Activated CD8-positive, alpha-beta memory T cell treated with anti-CD3 and anti-CD28 coated beads for 36 hours (primary cell): ENCODE results near the gene GATC. TPM values are rescaled to one million over a fixed set of nuclear protein-coding genes. Genes with fewer than 3 reads are reported as not detected.

ENCODE experiments used
- CTCF ChIA-PET: fragments of 350-600 bp; sonication (Branson Sonifier 250); formaldehyde crosslinking; loops from one replicate; lab custom pipeline; 2021; ENCODE audit warnings: antibody characterized with exemption; lab: Charles Lee
- POLR2A ChIA-PET: fragments of 350-600 bp; sonication (Branson Sonifier 250); formaldehyde crosslinking; loops from one replicate; lab custom pipeline; 2021; ENCODE audit warnings: antibody characterized with exemption; lab: Charles Lee
- total RNA-seq, 2 experiments: library from RNA; stranded (reverse); gene quantifications; one replicate each; pipeline ENCODE4 v1.2.3, GENCODE V29; 2021

The GATC gene
- total RNA-seq, 2 experiments from 2014 or later: 30.8 to 32.1 TPM

GRCh38 chr12:120463712-120464111 lies 17.5 kb downstream of the GATC start:
- ChIA-PET CTCF (interaction anchor here (0.6 to 1.1 kb wide), 5 partner anchors 10 to 33 kb away, joined by 3 to 4 read pairs (median 3); partner anchors contain the start of gene DYNLL1), POLR2A (interaction anchor here (0.8 kb wide), 1 partner anchor 10 kb away, joined by 3 read pairs; no protein-coding TSS in a partner anchor)

- ChIA-PET CTCF (interaction anchor here (0.9 to 1.6 kb wide), 4 partner anchors 9 to 30 kb away, joined by 3 to 4 read pairs (median 4); partner anchors contain the start of gene DYNLL1), POLR2A (no interaction called here)
These were observed 19.5 kb downstream of the GATC start for GRCh38 chr12:120465756-120466155.

GRCh38 chr12:120466560-120467315 lies 20.5 kb downstream of the GATC start:
- POLR2A ChIA-PET: no interaction called here
- CTCF ChIA-PET: interaction anchor here (0.9 to 1.9 kb wide), 10 partner anchors 9 to 105 kb away, joined by 3 to 9 read pairs (median 4); partner anchors contain the start of genes COX6A1 and DYNLL1

GRCh38 chr12:120467439-120467838 lies 21.2 kb downstream of the GATC start:
- ChIA-PET CTCF (interaction anchor here (1.1 to 1.9 kb wide), 4 partner anchors 14 to 31 kb away, joined by 3 to 9 read pairs (median 4); partner anchors contain the start of gene COX6A1), POLR2A (no interaction called here)

GRCh38 chr12:120468325-120468820 lies 22.1 kb downstream of the GATC start:
- POLR2A ChIA-PET: interaction anchor here (0.7 to 2.5 kb wide), 8 partner anchors 10 to 267 kb away, joined by 3 to 12 read pairs (median 4); partner anchors contain the start of genes DYNLL1, POP5, RNU4-2 and RPLP0

GRCh38 chr12:120468821-120469449 lies 22.7 kb downstream of the GATC start:
- POLR2A ChIA-PET: interaction anchor here (0.6 to 2.5 kb wide), 8 partner anchors 10 to 663 kb away, joined by 3 to 12 read pairs (median 4); partner anchors contain the start of genes DYNLL1, POP5, RNU4-2 and RPLP0

More at GRCh38 chr12:120468325-120468820, 22.1 kb downstream of the GATC start:
- CTCF ChIA-PET: interaction anchor here (0.7 to 1.8 kb wide), 6 partner anchors 9 to 245 kb away, joined by 3 to 7 read pairs (median 3); no protein-coding TSS in a partner anchor

GRCh38 chr12:120469450-120470149 lies 23.4 kb downstream of the GATC start, which contains the start of gene SRSF9:
SRSF9 (minus strand) TSS chr12:120469748; CDS start chr12:120469609, 139 bp downstream.
- POLR2A ChIA-PET: interaction anchor here (0.6 to 2.5 kb wide), 7 partner anchors 11 to 662 kb away, joined by 3 to 12 read pairs (median 4); partner anchors contain the start of genes DYNLL1, POP5, RNU4-2 and RPLP0

More at GRCh38 chr12:120468821-120469449, 22.7 kb downstream of the GATC start:
- CTCF ChIA-PET: interaction anchor here (0.9 to 2.3 kb wide), 11 partner anchors 10 to 246 kb away, joined by 3 to 8 read pairs (median 3); a partner anchor contains a TSS

GRCh38 chr12:120470150-120470784 lies 24.0 kb downstream of the GATC start:
- ChIA-PET CTCF (interaction anchor here (0.6 to 2.3 kb wide), 10 partner anchors 13 to 157 kb away, joined by 3 to 8 read pairs (median 5); no protein-coding TSS in a partner anchor), POLR2A (interaction anchor here (1.9 to 2.5 kb wide), 2 partner anchors 14 to 111 kb away, joined by 4 to 12 read pairs; partner anchors contain the start of gene POP5)

More at GRCh38 chr12:120469450-120470149, 23.4 kb downstream of the GATC start, which contains the start of gene SRSF9:
- CTCF ChIA-PET: interaction anchor here (0.8 to 2.3 kb wide), 16 partner anchors 10 to 246 kb away, joined by 3 to 8 read pairs (median 3); a partner anchor contains a TSS

- ChIA-PET CTCF (interaction anchor here (1.2 kb wide), 1 partner anchor 22 kb away, joined by 4 read pairs; no protein-coding TSS in a partner anchor), POLR2A (no interaction called here)
These were observed 26.3 kb downstream of the GATC start for GRCh38 chr12:120472521-120472920.

- POLR2A ChIA-PET: no interaction called here
- CTCF ChIA-PET: interaction anchor here (0.6 to 1.7 kb wide), 4 partner anchors 9 to 30 kb away, joined by 3 to 8 read pairs (median 3); no protein-coding TSS in a partner anchor
These were observed 27.8 kb downstream of the GATC start for GRCh38 chr12:120473807-120474615.

- ChIA-PET POLR2A (interaction anchor here (0.6 kb wide), 2 partner anchors 107 to 123 kb away, joined by 3 read pairs; partner anchors contain the start of gene POP5), CTCF (interaction anchor here (1.0 to 1.7 kb wide), 2 partner anchors 20 to 22 kb away, joined by 3 to 8 read pairs; no protein-coding TSS in a partner anchor)
These were observed 28.3 kb downstream of the GATC start for GRCh38 chr12:120474616-120474960.

GRCh38 chr12:120475643-120476042 lies 29.4 kb downstream of the GATC start:
- POLR2A ChIA-PET: interaction anchor here (0.6 kb wide), 1 partner anchor 19 kb away, joined by 8 read pairs; no protein-coding TSS in a partner anchor
- CTCF ChIA-PET: interaction anchor here (0.7 to 1.7 kb wide), 2 partner anchors 9 to 19 kb away, joined by 3 to 8 read pairs; no protein-coding TSS in a partner anchor

- ChIA-PET POLR2A (no interaction called here), CTCF (interaction anchor here (0.5 kb wide), 2 partner anchors 64 to 585 kb away, joined by 3 read pairs; no protein-coding TSS in a partner anchor)
These were observed 33.2 kb downstream of the GATC start for GRCh38 chr12:120479458-120479857.

GRCh38 chr12:120480211-120480610 lies 34.0 kb downstream of the GATC start:
- CTCF ChIA-PET: no interaction called here
- POLR2A ChIA-PET: no interaction called here

- POLR2A ChIA-PET: no interaction called here
- CTCF ChIA-PET: no interaction called here
These were observed 35.0 kb downstream of the GATC start for GRCh38 chr12:120481022-120481767.
